ENCODE measurements around the gene RASGRF2.

The RASGRF2 gene

GRCh38 chr5:80953587-80953986, 6.6 kb upstream of the RASGRF2 start:
- DNase-seq = no peak

- DNase-seq = no peak
These were observed 5.0 kb upstream of the RASGRF2 start for GRCh38 chr5:80955082-80955590.

- no peak for DNase-seq
These were observed 3.9 kb upstream of the RASGRF2 start for GRCh38 chr5:80956272-80956671.

GRCh38 chr5:80957031-80957761, 3.0 kb upstream of the RASGRF2 start:
- no peak for DNase-seq

GRCh38 chr5:80958616-80959015, 1.5 kb upstream of the RASGRF2 start:
- DNase-seq = no peak

GRCh38 chr5:80959138-80959537, 1.0 kb upstream of the RASGRF2 start:
- no peak for DNase-seq

GRCh38 chr5:80960531-80961375, 590 bp downstream of the RASGRF2 start:
- peak; percentile 71 for DNase-seq

GRCh38 chr5:80961376-80962281, 1.5 kb downstream of the RASGRF2 start:
- peak; percentile 61 for DNase-seq

GRCh38 chr5:80962630-80963520, 2.7 kb downstream of the RASGRF2 start:
- DNase-seq = no peak

- no peak for DNase-seq
These were observed 3.3 kb downstream of the RASGRF2 start for GRCh38 chr5:80963521-80963895.

- no peak for DNase-seq
These were observed 3.9 kb downstream of the RASGRF2 start for GRCh38 chr5:80963966-80964481.

GRCh38 chr5:80964491-80964890, 4.3 kb downstream of the RASGRF2 start:
- no peak for DNase-seq

- DNase-seq = no peak
These were observed 4.8 kb downstream of the RASGRF2 start for GRCh38 chr5:80964919-80965318.

- no peak for DNase-seq
These were observed 7.5 kb downstream of the RASGRF2 start for GRCh38 chr5:80967500-80968181.

- peak; percentile 50 for DNase-seq
These were observed 12.9 kb downstream of the RASGRF2 start for GRCh38 chr5:80973027-80973426.

GRCh38 chr5:80975065-80975464, 14.9 kb downstream of the RASGRF2 start:
- DNase-seq = no peak

- DNase-seq = no peak
These were observed 16.8 kb downstream of the RASGRF2 start for GRCh38 chr5:80976985-80977384.

- no peak for DNase-seq
These were observed 17.6 kb downstream of the RASGRF2 start for GRCh38 chr5:80977764-80978163.

- DNase-seq = no peak
These were observed 18.7 kb downstream of the RASGRF2 start for GRCh38 chr5:80978772-80979317.

- no peak for DNase-seq
These were observed 21.9 kb downstream of the RASGRF2 start for GRCh38 chr5:80982093-80982492.
